ENCODE data around the gene LRCH4.

Gene LRCH4

GRCh38 chr7:100582041-100582579 lies 3.8 kb downstream of the LRCH4 start:
- no peak for DNase-seq (ENCODE audit: low read depth in 2 of 2)

GRCh38 chr7:100580466-100581283 lies 5.3 kb downstream of the LRCH4 start:
- DNase-seq (ENCODE audit: low read depth in 2 of 2), result no peak

DNA sequence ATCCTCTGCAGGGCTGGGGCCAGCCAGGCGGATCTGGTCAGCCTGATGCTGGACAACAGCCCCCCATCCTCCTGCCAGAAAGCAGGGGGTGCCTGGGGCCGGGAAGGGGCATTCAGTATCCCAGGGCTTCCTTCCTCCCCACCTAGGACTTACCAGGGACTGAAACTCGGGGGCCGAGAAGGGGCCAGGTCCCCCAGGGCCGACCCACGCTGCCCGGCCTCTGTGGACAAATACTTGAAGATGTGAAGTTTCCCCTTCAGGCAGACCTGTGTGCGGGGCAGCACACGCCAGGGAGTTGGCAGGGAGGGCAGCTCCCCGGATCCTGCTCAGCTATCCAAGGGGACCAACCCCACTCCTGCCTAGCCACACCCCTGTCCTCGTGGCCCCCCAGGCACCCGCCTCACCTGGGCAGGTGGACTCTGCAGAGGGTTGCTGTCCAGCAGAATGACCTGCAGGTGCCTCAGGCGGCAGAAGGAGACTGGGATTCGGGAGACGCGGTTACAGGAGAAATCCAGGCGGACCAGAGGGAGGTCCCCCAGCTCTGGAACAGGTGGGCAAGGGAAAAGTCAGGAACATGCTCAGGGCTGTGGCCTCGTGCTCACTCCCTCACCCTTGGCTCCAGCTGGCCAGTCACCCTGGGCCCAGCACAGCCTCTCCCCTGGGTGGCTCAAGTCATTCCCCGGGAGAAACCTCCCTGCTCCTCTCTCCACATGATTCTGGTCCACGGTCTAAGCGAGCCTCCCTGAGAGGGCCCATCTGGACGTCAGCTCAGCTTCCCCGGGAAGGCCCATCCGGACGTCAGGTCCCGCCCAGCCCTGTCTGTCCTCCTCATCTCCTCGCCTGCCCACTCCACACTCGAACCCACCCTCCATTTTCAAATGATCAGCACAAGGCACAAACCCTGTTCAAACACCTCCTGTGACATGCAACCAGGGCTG lies 7.4 kb downstream of the LRCH4 start:
- DNase-seq (ENCODE audit: low read depth in 2 of 2), result no peak

- DNase-seq (ENCODE audit: low read depth in 2 of 2), result no peak
These were observed 8.4 kb downstream of the LRCH4 start for GRCh38 chr7:100577507-100577906.

- no peak for DNase-seq (ENCODE audit: low read depth in 2 of 2)
These were observed 8.8 kb downstream of the LRCH4 start for GRCh38 chr7:100577103-100577502.

DNA sequence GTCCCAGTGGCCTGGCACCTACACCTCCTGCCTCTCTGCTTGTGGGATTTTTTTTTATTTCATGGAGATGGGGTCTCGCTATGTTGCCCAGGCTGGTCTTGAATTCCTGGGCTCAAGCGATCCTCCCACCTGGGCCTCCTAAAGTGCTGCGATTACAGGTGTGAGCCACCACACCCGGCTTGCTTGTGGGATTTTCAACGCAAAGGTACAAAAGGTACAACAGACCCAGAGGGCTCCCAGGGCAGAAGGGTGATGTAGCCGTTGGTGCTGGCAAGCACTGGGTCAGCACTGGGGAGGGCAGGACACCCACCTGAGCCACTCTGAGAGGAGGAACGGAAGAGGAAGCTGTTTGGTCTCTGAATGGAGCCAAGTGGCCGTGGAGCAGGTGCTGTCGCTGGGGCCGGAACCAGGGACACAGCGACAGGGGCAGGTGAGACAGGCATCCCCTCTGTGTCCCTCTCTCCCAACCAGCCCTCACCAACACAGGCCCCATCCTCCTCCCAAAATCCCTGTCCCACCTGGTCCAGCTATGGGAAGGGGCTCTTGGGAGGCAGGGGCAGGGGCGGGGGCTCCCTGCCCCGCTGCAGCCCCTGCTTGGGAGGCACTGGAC lies 9.4 kb downstream of the LRCH4 start:
- DNase-seq (ENCODE audit: low read depth in 2 of 2), result no peak

DNA sequence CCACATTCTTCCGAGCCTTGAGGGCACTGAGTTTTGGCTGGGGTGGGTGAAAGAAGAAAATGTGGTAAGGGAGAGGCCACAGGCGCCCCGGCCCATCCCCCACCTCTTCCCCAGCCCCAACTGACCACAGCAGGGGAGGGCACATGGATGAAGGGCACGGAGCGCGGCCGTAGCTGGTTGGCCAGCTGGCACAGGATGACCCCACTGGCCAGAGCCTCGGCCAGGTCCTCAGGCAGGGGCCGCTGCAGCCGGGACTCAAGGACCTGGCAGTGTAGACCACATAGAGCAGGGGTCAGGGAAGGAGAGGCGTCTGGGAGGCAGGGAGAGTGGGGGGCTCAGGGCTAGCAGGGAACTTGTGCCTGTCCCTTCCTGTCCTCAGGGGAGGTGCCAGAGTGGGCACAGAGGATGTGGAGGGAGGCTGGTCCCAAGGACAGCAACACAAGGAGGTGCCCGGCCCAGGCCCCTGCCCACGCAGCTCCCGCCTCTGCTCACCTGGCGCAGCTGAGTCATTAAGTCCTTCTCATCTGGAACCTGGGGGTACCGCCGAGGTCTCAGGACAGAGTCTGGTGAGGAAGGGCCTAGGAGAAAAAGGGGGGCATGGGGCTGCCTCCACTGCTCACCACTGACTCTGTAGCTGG lies 10.1 kb downstream of the LRCH4 start:
- no peak for DNase-seq (ENCODE audit: low read depth in 2 of 2)

DNA sequence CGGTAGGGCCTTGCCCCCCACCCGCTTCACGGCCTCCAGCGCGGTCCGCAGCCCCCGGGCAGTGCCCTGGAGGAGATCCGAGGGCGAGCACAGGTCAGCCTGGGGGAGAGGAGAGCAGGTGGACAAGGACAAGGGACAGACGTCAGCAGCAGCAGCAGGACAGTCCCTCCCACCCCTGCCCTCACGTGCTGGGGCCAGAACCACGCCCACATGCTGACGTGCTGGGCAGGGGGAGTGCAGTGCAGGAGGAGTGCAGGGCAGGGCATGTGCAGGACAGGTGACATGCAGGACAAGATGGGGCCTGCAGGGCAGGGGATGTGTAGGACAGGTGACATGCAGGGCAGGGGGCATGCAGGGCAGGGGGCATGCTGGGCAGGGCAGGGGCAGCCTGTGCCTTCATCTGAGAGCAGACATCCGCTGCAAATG lies 10.7 kb downstream of the LRCH4 start:
- no peak for DNase-seq (ENCODE audit: low read depth in 2 of 2)

- no peak for DNase-seq (ENCODE audit: low read depth in 2 of 2)
These were observed 11.3 kb downstream of the LRCH4 start for GRCh38 chr7:100574362-100575205.

DNA sequence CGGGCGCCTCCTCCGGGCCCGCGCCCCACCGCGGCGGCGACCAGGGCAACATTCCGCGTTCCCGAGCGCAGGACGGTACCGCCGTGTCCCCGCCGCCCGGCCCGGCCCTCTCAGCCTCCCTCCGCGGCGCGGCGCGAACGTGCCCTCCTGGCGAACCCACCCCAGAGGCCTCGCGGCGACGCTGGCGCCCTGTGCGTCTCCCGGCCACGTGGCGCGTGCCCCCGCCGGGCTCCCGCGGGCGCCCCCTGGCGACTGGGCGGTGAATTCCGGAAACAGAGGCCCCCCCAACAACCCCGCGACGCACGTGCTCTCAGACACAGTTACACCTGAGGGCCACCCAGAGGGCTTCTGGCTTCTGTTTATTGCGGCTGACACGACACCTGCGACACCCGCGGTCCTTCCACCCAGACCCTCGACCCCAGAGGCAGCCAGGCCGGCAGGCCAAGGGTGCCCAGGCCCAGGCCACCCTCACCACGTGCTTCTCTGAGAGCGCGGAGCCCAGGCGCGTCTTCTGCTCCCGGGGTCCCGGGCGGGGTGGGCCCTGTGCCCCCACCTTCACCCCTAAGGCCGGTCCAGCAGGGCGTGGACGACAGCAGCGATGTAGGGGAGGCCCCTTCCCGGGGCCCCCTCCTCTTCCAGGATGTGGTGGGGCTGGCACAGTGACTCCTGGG lies 12.1 kb downstream of the LRCH4 start, which contains the start of gene SAP25:
Gene SAP25 (minus strand): TSS at position 210 of the 671 bp plus-strand sequence. CDS start 158 bp downstream, at position 52.
- no peak for DNase-seq (ENCODE audit: low read depth in 2 of 2)

GRCh38 chr7:100572949-100573675 lies 12.8 kb downstream of the LRCH4 start:
- DNase-seq (ENCODE audit: low read depth in 2 of 2), result no peak

DNA sequence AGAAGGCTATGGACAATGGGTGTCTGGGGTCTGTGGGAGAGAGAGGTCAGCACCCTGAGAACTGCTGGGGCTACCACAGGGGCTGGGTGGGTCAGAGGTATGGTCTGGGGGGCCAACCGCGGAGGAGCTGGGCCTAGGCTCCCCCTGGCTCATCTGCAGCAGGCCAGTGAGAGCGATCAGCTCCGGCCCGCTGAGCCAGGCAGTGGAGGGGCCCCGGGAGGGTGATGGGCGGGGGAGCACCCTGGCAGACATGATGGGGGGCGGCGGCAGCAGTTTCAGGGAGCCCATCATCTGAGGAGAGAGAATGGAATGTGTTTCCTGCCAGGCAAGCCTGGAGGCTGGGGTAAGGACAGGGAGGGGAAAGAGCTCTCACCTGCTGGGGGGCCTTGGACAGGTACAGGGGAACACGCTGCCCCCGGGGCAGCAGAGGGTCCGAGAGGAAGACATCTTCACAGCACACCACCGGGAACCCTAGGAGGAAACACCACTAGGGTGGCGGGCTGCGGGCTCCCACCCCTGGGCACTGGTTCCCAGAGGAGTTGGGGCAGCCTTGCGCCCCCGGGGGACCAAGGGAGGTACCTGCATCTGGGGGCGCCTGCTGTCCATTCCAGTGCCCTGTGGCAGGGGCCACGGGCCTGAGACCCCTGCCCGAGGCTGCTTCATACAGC lies 13.5 kb downstream of the LRCH4 start:
- no peak for DNase-seq (ENCODE audit: low read depth in 2 of 2)

- no peak for DNase-seq (ENCODE audit: low read depth in 2 of 2)
These were observed 14.2 kb downstream of the LRCH4 start for GRCh38 chr7:100571829-100572116.

GRCh38 chr7:100570954-100571828 lies 14.7 kb downstream of the LRCH4 start:
- DNase-seq (ENCODE audit: low read depth in 2 of 2), result no peak

- no peak for DNase-seq (ENCODE audit: low read depth in 2 of 2)
These were observed 16.8 kb downstream of the LRCH4 start for GRCh38 chr7:100568896-100569844.

DNA sequence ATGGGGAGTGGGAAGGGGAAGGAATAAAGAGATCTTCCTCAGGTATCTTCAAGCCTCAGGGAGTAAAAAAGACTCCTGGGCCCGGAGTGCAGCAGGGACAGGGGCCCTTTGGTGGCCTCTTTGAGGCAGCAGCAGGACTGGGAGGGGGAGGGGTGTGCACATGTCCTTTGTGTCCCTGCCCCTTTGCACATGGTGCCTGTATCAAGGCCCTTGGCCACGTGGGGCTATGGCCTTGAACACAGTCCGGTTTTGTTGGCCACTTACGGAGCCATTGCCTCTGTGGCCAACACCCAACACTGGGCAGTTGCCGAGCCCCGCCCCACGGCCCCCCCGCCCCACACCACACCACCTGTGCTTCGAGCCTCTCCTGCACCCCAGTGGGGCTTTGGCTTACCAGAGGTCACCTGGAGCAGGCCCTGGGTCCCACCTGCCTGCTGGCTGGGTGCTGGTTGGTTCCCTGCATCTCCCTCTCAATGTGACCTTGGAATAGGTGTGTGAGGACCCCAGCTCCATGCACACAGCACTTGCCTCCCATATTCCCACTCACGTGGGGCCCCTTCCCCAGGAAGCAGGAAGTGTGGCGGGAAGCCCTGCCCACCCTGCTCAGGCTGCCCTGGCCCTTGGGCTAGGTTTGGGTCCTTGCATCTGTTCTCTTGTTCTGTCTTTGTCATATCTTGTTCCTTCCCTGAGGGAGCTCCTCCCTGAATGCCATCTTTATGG lies 17.6 kb downstream of the LRCH4 start:
- DNase-seq (ENCODE audit: low read depth in 2 of 2), result no peak
